ENCODE data around the gene CSHL1. TPM values are rescaled to one million over a fixed set of nuclear protein-coding genes. Genes with fewer than 3 reads are reported as not detected.

Gene CSHL1
- total RNA-seq, 6 experiments from 2014 or later = not detected

- H3K27ac ChIP-seq = peak overlapping the region in 1 of 3 donors; percentile 34
- intact Hi-C loops (cut with DNase I) = no loop called here
- H3K36me3 ChIP-seq = no peaks in the 10 kb centered on the region
- no peaks in the 10 kb centered on the region for H3K4me1 ChIP-seq
- no peaks in the 10 kb centered on the region for H3K27me3 ChIP-seq
- peak; percentile 73 to 77 (median 74) for DNase-seq
- peak; percentile 78 to 90 (median 84) for ATAC-seq
- WGBS (ENCODE audit: insufficient coverage, low coverage, low lambda C conversion rate, missing lambda C conversion rate) = 35% methylated on average over 2 of the region's 16 CpGs
- H3K9me3 ChIP-seq = no peaks in the 10 kb centered on the region
- no peak for TF ChIP-seq POLR2A (IDR thresholded peaks at IDR 0.05)
- TF ChIP-seq CTCF (IDR thresholded peaks at IDR 0.05) = no peak
- H3K4me3 ChIP-seq = no peak overlapping the region
These were observed 20.0 kb upstream of the CSHL1 start for GRCh38 chr17:63930951-63931575.

- Histone ChIP-seq H3K4me3 (no peak overlapping the region), H3K27me3 (no peaks in the 10 kb centered on the region), H3K27ac (no peak overlapping the region), H3K36me3 (no peaks in the 10 kb centered on the region), H3K4me1 (no peaks in the 10 kb centered on the region), H3K9me3 (no peaks in the 10 kb centered on the region)
- 58% methylated on average over 5 of the region's 24 CpGs for WGBS (ENCODE audit: insufficient coverage, low coverage, low lambda C conversion rate, missing lambda C conversion rate)
- TF ChIP-seq CTCF (IDR thresholded peaks at IDR 0.05) (no peak), POLR2A (IDR thresholded peaks at IDR 0.05) (no peak)
- intact Hi-C loops (cut with DNase I) = no loop called here
- DNase-seq = no peak
- ATAC-seq = peak in 2 of 4 donors; percentile 6 to 23
These were observed 19.1 kb upstream of the CSHL1 start for GRCh38 chr17:63929860-63930766.

- no peaks in the 10 kb centered on the region for H3K9me3 ChIP-seq
- intact Hi-C loops (cut with DNase I) = no loop called here
- H3K4me3 ChIP-seq = no peak overlapping the region
- 80% methylated on average over 1 of the region's 10 CpGs for WGBS (ENCODE audit: insufficient coverage, low coverage, low lambda C conversion rate, missing lambda C conversion rate)
- no peak for DNase-seq
- H3K27me3 ChIP-seq = no peaks in the 10 kb centered on the region
- ATAC-seq = no peak
- no peak overlapping the region for H3K27ac ChIP-seq
- H3K4me1 ChIP-seq = no peaks in the 10 kb centered on the region
- H3K36me3 ChIP-seq = no peaks in the 10 kb centered on the region
- TF ChIP-seq POLR2A (IDR thresholded peaks at IDR 0.05) (no peak), CTCF (IDR thresholded peaks at IDR 0.05) (no peak)
These were observed 18.1 kb upstream of the CSHL1 start for GRCh38 chr17:63928966-63929695.

- Histone ChIP-seq H3K4me1 (no peaks in the 10 kb centered on the region), H3K4me3 (no peak overlapping the region), H3K27ac (no peak overlapping the region), H3K9me3 (no peaks in the 10 kb centered on the region), H3K27me3 (no peaks in the 10 kb centered on the region), H3K36me3 (no peaks in the 10 kb centered on the region)
- ATAC-seq = no peak
- no peak for TF ChIP-seq POLR2A (IDR thresholded peaks at IDR 0.05)
- TF ChIP-seq CTCF (IDR thresholded peaks at IDR 0.05) = no peak
- no CpG with 5 or more reads among the region's 10 CpGs for WGBS (ENCODE audit: insufficient coverage, low coverage, low lambda C conversion rate, missing lambda C conversion rate)
- no peak for DNase-seq
- intact Hi-C loops (cut with DNase I) = no loop called here
These were observed 17.2 kb upstream of the CSHL1 start for GRCh38 chr17:63928172-63928666.
